Vagina (tissue), 2 donors: ENCODE measurements around the gene ACTR1A.

ENCODE experiments used
- POLR2A ChIP-seq, 2 donors: fragments of 450-650 bp; IDR thresholded peaks; one replicate each; pipeline ENCODE4 v1.6.1; 2017; ENCODE audit warnings: antibody characterized with exemption in 2 of 2, mild to moderate bottlenecking in 2 of 2, moderate library complexity in 2 of 2
- POLR2AphosphoS5 ChIP-seq, 2 donors: sonication (generic); formaldehyde crosslinking; IDR thresholded peaks; one replicate each; pipeline ENCODE4 v1.9.0; 2017; ENCODE audit warnings: antibody characterized with exemption in 2 of 2, mild to moderate bottlenecking in 2 of 2, low read depth in 1 of 2; ENCODE audit not compliant: insufficient read depth in 1 of 2
- TF ChIP-seq, protein P1 (sequence below), 3 experiments: fragments of 450-650 bp in 2 of 3; fragments of 200-600 bp in 1 of 3; sonication (generic) in 1 of 3; IDR thresholded peaks; one replicate each; pipeline ENCODE4 v1.5.1; 2017 to 2019; ENCODE audit warnings: antibody characterized with exemption in 3 of 3, mild to moderate bottlenecking in 2 of 3, moderate library complexity in 2 of 3

DNA sequence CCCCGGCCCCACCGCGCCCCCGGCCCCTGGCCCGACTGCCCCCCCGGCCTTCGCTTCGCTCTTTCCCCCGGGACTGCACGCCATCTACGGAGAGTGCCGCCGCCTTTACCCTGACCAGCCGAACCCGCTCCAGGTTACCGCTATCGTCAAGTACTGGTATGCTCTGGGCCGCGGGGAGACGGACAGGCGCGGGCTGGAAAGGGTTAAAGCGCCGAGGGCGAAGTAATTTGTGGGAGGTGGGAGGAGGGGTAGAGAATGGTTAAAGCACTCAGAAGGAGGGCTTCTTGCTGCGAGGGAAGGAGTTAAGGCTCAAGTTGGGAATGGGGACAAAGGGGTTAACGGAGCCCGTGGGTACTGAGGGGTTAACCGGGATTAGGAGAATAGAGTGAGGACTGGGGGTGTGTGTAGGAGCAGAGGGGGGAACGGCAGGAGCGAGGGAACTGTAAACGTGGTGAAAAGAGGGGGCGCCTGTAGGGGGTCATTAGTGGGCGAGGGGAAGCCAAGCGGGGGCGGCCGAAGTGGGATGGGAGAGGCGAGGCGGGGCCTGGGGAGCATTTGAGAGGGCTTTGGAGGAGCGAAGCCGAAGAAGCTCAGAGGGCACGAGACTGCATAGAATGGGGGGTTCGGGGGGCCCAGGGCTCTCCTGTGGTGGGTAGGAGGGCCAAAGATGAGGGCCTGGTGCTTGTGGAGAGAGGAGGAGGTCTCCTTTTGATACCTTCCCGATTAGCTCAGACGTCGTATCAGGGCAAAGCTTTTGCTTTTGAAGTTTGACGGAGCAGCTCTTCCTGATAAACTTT lies 1.9 kb upstream of the ACTR1A start:
- TF ChIP-seq, protein P1, sequence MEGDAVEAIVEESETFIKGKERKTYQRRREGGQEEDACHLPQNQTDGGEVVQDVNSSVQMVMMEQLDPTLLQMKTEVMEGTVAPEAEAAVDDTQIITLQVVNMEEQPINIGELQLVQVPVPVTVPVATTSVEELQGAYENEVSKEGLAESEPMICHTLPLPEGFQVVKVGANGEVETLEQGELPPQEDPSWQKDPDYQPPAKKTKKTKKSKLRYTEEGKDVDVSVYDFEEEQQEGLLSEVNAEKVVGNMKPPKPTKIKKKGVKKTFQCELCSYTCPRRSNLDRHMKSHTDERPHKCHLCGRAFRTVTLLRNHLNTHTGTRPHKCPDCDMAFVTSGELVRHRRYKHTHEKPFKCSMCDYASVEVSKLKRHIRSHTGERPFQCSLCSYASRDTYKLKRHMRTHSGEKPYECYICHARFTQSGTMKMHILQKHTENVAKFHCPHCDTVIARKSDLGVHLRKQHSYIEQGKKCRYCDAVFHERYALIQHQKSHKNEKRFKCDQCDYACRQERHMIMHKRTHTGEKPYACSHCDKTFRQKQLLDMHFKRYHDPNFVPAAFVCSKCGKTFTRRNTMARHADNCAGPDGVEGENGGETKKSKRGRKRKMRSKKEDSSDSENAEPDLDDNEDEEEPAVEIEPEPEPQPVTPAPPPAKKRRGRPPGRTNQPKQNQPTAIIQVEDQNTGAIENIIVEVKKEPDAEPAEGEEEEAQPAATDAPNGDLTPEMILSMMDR (IDR thresholded peaks at IDR 0.05), result no peak
- TF ChIP-seq POLR2A (IDR thresholded peaks at IDR 0.05) (no peak), POLR2AphosphoS5 (IDR thresholded peaks at IDR 0.05; ENCODE audit: insufficient read depth in 1 of 2, low read depth in 1 of 2) (no peak)
